ENCODE measurements around the gene XPOT.

DNA sequence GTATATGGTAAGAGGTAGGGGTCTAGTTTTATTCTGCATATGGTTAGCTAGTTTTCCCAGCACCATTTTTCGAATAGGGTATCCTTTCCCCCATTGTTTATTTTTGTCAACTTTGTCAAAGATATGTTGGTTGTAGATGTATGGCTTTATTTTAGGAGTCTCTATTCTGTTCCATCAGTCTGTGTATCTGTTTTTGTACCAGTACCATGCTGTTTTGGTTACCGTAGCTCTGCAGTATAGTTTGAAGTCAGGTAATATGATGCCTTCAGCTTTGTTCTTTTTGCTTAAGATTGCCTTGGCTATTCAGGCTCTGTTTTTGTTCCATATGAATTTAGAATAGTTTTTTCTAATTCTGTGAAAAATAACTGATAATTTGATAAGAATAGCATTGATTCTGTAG is 72.7 kb downstream of the XPOT start:
- TF ChIP-seq, protein P1, sequence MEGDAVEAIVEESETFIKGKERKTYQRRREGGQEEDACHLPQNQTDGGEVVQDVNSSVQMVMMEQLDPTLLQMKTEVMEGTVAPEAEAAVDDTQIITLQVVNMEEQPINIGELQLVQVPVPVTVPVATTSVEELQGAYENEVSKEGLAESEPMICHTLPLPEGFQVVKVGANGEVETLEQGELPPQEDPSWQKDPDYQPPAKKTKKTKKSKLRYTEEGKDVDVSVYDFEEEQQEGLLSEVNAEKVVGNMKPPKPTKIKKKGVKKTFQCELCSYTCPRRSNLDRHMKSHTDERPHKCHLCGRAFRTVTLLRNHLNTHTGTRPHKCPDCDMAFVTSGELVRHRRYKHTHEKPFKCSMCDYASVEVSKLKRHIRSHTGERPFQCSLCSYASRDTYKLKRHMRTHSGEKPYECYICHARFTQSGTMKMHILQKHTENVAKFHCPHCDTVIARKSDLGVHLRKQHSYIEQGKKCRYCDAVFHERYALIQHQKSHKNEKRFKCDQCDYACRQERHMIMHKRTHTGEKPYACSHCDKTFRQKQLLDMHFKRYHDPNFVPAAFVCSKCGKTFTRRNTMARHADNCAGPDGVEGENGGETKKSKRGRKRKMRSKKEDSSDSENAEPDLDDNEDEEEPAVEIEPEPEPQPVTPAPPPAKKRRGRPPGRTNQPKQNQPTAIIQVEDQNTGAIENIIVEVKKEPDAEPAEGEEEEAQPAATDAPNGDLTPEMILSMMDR (IDR thresholded peaks at IDR 0.05; ENCODE audit: poor library complexity), result no peak
- no peak for TF ChIP-seq EZH2 (IDR thresholded peaks at IDR 0.05; ENCODE audit: borderline replicate concordance)
